NCI-H2081 (cell line): Measurements from ENCODE around the gene XDH.

Source experiments
- DNase-seq, 2 experiments: peaks; one replicate each; lab custom pipeline; 2025; lab: John Stamatoyannopoulos, UW

XDH gene

DNA sequence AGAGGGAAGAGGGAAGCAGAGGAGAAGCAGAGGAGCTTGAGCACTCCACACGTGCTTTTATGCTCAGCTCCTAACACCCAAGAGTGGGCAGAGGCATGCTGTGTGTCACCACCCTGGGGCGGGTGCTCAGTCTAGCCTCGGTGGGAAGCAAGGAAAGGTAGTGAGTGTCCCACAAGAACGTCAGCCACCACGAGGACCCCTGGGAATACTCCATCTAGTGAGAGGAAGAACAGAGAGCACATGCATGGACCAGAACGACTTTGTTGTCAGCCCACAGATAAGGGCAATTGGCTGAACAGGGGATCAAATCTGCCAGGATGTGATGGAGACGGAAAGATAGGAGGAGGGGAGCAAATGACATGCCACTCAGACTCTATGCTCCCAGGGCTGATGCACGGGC lies 83.4 kb downstream of the XDH start:
- no peak for DNase-seq

DNA sequence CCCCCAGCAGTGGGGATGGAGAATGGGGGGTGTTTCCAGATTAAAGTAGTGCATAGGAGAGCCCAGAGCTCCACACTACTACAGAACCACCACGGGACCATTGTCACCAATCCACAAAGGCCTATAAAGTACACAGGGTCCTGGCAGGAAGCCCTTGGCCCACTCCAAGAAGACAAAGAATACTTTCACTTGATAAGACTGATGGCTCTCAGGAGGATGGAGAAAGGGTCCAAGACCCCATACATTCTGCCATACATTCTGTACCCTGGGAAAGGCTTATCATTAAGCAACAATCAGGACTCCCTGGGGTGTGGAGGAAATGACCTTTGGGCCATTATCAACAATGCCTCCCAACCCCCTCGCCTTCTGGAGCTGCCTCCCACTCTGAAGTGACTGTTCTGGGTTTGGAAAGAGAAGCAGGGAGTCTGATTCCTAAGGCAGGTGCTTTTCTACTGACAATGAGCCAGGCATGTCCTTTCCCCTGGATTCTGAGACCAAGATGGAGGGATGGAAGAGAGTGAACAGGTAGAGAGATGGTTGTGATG lies 85.4 kb downstream of the XDH start:
- no peak for DNase-seq

DNA sequence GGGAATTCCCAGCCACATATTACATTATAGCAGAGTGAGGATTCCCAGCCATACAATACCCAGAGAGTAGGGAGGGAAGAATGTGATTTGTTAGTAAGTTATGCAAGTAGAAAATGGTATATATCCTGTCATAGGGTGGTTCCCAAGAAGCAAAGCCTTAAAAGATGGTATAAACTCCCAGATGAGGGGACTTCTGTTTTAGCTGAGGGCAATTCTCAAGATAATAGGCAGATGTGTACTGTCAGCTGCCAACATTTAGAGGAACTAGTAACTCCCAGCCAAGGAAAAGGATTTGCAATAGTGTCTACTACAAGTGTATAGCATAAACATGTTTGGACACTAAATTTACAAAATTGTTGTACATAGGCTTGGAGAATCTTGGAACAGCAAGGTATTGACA lies 86.5 kb downstream of the XDH start:
- no peak for DNase-seq

DNA sequence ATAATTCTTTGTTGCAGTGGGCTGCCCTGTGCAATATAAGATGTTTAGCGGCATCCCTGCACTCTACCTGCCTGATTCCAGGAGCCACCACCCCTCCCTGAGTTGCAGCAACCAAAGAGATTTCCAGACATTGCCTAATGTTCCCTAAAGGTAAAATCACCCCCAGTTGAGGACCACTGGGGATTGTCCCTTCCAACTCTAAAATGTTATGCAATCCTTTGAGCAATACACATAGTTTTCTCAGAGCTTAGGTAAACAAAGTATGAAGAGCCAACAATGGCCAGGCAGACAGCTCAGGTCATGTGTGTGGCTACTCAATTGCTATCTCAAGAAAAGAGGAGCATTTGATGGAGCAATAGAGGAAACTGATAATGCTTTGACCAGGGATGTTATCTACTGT lies 87.0 kb downstream of the XDH start:
- no peak for DNase-seq

DNA sequence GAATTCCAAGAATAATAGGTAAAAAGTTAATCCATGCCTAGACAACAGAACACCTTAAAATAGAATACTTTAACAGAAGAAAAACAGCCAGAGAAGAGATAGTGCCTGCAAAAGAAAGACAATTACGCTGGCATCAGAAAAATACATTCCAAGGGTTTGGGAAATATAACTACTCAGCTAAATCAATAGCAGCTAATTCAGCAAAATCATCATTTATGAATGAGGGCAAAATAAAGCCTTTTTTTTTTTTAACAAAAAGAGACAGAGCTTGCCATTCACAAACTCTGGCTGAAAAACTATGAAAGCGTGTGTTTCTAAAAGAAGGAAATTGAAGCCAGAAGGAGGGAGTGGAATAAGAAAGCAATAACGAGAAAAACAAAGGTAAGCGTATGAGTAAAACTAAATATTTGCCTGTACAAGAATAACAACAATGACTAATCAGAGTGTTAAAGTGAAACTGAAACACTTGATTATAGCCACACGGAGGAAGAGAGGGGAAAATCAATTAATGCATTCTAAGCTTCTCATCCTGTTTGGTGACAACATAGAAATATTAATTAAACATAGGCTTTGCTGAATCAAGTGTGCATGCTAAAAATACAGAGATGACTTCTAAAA lies 90.4 kb downstream of the XDH start:
- no peak for DNase-seq

DNA sequence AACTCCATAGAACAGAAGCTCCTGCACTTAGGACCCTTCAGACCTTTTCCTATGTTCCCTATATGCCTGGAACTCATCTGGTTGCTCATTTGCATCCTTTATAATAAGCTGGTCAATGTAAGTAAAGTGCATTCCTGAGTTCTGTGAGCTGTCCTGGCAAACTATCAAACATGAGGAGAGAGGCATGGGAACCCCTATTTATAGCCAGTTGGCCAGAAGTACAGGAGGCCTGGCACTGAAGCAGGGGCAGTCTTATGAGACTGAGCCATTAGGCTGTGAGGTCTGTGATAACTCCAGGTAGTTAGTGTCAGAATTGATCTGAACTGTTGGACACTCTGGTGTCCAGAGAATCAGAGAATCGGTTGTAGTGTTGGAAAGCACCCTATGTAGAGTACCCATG lies 92.2 kb downstream of the XDH start:
- no peak for DNase-seq

DNA sequence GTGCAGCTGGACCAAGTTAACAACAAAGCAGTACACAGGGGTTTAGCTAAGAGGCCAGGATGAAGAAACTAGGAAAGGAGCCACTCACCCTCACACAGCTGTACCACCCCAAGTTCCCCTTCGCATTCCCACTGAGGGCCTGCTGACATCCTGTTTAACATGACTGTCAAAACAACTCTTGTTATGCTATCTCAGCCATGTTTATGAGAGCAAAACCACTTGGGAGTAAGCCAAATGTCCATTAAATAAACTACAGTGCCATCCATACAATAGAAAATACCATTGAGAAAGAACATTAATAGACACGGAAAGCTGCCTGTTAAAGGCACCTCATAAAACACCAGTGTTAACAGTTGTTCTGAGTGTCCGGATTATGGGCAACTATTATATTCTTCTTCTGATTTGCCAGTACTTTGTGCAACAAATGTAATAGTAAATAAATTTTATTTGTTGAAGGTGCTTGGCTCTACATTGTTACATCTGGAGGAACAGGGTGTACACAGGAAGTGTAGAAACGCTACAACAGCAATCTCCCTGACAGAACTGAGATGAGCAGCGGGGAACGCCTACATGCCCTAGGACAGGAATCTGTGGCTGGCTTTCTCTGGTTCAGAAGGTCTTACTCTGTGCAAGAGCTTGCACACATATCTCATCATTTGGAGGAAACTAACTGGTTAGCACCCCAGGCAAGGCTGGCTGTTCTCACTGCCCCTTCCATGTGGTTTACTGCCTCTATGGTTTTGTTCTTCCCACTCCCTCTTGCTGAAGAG lies 95.0 kb downstream of the XDH start:
- no peak for DNase-seq

DNA sequence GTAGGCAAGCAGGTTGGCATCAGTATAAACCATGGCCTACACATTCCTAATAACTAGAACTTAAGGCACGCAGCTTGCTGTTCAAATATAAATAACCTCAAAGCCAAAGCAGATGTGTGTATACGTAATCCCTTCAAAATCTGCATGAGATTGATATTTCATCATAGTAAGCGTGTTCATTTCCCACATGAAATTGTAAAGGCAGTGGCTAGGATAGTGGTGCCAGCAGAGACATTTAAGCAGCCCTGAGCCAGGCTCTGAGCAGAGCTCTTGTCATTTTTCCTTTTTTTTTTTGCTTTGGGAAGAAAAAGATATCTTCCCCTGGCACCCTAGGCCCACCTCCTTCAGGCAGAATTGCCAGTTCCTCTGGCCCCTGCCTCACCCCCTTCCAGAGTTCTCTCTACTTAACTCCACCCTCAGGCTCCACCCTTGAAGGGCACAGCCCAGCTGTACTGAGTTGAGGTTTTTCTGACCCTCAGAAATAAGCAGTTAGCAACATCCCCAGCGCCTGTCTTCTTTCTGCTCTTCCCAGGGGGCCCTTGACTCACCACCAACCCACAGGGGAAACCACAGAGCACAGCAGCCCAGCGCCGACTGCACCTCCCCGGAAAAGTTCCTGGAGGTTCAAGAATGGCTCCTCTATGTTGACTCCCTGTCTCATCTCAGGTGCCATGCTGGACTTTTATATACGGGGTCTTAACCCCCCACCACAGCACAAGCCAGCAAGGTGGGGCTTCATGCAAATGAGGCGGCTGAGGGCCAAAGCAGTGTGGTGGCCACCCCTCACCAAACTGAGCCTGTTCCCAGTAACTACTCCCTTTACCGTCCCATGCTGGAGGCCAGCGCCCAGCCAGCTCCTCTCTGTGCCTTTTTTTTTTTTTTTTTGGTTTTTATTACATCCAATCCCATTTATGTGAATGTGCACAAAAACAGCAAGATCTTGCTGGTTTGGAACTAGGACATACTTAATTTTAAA lies 95.9 kb downstream of the XDH start:
- no peak for DNase-seq

DNA sequence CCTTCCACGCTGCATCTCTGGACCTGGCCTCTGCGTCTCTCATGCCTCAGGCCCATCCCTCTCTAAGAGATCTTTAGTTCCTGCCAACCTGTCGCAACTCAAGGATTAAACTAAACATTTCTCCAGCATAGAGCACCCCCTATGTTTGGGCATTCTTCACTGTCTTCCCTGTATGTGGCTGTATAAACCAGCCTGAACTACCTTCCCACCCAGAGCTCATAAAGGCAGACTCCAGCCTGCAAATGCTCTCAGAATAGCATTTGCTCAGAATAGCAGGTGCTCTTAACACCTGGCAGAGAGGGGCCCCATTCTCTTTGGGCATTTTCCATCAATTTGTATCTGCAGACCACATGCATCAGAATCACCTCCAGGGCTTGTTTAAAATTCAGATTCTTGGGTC lies 97.1 kb downstream of the XDH start:
- DNase-seq, result no peak

DNA sequence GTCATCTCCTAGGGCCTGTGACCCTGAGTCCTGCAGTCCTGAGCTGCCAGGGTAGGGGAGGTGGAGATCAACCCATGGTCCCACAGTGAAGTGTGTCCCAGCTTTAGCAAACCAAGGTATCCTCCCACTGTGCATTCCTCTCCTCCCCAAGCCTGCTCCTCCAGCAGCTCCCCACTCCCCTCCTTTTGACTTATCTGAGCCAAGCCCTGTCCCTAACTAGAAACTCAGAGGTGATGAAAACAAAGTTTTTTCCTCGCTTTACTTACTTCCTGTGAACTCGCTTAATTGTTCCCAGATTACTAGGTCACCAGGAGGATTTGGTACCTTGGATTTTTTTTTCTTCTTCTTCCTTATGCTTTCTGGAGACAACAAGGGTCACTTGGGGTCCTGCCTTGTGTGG lies 99.8 kb downstream of the XDH start:
- DNase-seq, result no peak

DNA sequence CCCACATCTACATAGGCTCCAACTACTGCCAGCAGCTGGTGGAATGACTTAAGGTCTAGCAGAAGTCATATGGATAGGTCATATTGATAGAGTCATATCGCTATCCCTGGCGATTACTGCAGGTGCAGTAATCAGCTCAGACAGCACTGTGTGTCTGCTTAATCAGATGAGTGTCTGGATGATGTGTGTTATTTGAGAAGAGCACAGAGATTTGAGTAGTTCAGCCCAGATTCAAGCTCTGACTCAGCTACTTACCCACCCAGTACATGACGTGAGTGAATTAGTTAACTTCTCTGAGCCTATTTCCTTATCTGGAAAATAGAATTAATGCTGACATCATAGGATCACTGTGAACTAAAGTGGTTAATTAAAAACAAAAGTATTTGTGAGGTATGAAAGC lies 101.6 kb downstream of the XDH start:
- DNase-seq, result no peak

DNA sequence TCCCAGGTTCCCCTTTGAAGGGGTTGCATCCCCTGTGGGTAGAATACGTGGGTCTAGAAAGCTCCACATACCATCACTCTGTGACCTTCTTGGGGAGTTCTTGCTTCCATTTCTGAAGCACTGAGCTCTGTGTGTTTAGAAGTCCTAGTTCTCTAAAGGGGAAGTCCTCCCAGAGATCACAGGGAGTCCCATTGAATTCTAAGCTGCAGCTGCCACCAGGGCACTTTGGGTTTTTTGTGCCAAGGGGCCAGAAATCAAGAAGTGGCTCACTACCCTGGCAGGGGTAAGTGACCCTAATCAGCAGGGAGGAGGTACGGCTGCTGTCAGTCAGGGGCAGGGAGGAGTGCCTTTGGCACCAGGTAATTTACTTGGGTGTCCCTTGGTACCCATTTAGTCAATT lies 109.7 kb downstream of the XDH start:
- DNase-seq, result no peak

DNA sequence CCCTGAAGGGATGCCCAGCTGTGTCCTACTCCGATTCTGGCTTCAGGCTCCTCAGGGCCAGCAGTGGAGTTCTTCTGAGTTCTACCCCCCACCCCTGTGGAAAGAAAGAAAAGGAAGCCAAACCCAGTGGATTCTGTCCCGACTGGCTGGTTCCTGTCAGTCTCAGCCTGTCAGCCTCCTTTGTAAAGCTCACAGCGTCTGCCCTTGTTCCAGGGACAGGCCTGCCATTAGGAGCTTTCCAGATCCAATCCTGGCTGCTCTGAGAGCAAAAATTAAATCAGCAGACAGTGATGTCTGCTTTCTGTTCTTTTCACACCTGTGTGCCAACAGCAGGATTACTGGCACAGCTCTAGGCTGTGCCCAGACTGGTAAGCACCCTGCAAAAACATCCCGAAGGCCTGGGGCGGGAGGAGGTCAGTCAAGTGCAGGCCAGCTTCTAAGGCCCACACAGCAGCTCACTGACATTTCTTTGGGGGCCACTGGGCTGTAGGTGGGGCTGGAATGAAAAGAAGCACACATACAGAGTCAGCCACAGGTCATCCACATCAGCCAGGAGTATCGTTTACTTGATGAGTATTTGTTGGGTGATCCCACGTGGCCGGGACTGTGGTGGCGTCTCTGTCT lies 111.5 kb downstream of the XDH start:
- no peak for DNase-seq

DNA sequence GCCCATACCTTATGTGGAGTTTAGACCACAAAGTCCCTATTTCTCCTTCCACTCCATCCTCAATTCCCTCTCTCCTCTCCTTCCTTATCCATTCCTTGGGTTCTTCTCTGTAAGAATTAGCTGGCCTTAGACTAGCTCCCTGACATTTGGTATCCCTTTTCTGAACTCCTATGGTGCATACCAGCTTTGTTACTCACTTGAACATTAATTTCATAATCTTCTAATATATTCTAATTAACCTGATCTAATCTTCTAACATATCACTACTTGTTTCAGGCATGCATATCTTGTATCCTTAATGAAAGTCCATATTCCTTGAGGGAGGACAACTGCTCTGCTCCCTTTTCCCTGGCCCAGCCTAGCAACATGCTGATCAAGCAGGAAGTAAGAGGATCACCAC lies 114.2 kb downstream of the XDH start:
- no peak for DNase-seq

DNA sequence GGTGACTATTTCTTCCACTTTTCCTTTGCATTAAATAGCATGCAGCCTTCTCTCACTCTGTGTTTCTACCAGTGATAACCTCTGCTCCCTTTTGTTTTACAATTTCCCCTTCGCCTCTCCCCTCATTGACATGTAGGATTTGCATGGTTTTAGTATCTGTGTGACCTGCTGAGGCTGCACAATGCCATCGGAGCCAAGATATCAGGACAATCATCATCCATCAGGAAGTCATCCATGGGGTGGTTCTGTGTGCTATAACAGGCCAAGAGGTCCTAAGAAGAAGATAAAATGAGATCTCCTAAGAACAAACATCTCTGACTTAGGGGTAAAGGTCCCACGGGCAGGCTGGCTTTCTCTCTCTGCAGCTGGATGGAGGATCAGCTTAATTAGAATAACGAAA lies 115.0 kb downstream of the XDH start:
- DNase-seq, result no peak

DNA sequence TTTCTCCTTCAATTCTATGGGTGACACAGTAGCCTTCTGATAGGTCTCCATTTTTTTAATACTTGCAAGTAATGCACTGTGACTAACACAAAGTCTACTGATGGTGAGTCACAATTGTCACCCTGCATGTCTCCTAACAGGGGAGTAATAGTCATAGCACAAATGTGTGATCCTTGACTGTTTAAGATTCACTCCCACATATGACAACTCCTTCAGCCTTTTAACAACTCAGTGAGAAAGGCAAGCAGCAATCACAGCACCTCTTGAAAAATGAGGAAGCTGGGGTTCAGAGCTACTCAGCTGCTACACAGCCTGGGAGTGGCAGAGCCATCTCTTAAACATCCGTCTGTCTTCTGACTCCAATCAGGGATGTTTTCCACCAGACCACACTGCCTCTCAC lies 116.8 kb downstream of the XDH start:
- DNase-seq, result no peak

DNA sequence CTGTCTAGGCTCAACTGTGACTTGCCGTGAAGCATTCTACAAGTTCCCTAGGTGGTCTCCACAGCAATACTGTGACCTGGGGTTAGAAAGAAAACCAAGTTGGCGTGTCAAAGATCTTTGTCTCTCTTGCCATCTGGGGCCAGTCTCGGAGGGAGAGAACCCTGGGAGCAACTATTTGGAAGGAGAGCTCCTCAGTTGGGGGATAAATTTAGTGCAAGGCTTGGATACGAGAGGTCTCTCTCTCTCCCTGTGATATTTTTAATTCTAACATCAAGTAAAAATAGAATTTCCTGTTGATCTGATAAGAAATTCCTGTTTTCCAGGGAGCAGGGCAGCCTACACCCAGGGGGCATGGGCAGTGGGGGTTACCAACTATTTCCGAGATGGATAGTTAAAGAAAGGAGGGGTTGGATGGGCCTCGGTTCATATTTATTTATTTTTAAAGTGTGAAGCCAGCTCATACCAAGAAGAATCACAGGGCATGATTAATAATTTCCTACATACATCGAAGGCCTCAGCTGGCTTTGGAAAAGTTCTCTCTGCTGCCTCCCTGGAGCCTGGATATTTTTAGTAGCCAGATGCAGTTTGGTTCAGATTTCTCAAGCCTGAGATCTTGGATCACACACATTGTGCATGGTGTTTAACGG lies 117.8 kb downstream of the XDH start:
- no peak for DNase-seq

DNA sequence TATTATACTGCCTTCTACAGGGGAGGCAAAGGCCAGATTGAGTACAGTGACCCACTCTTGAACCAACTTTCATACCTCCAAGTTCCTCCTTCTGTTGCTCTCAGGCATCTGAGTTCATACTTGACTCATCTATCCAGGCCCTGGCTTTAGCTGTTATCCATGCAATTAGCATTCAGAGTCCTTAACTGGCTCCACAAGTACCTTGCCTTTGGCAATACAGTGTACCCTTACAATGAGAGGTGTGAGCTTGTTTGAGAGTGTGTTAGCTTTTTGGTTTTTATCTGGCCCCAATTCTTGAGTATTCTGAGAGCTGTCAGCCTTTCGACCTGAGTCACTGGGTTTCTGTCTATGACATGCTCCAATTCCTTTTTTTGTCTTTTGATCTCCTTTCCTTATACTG lies 120.3 kb downstream of the XDH start:
- DNase-seq, result no peak

DNA sequence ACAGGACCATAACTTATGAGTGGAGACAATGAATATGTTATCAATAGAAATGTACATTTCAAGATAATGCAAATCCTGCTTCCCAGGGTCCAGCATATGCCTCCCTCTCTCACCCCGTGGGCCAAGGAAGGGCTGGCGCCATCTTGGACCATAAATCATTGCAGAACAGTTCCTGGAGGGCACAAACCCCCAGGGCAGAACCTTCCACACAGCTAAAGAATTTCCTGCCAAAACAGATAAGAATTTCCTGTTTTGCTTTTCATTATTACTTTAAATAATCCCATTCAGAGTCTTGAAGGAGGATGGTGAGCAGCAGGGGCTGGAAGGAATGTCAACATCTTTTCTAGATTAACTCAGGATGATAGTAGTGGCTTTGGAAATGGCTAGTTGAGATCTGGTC lies 126.9 kb downstream of the XDH start:
- no peak for DNase-seq

DNA sequence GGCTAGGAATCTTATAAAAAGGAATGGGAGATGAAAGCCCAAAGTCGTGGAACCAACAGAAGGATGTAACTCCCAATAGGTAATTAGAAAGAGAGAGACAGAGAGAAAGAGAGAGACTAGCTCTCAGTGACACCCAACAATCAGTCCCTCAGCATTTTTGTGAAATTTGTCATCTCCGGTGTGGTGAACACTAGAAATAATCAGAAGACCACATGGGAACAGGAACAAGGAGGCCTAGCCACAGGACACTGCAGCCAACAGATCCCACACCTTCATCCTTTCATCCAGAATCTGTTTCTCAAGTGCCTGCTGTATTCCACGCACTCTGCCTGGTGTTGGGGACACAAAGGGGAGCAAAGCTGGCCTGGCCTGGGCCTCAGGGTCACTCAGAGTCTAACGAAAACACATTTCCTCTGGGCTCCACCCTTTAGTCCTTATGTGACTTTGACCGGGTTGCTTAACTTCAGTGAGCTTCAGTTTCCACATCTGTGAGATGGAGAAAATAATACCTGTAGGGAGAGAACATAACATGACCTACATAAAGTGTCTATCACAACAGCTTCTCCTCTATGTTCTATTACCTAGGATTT lies 127.5 kb downstream of the XDH start:
- no peak for DNase-seq

DNA sequence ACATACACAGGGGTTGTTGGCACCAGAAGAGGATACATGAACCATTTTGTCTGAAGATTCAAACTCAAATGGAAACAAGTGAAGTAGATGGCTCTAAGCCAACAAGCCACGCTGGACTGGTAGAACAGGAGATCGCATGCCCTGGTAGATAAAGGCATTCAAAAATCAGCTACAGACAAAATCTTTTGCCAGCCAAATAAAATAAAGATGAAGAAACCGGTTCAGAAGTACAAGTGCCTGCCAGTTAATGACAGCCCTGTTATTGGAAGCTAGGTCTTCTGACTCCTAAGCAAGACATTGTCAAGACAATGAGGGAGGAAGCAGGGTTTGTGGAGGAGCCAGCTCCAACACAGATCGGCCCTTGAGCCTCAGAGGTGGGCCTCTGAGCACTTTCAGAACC lies 128.3 kb downstream of the XDH start:
- DNase-seq, result no peak
